HG02571 (cell line): ENCODE data around the gene ZCCHC3.
A peak's percentile ranks its signal among the peaks of the same experiment; 100 is the strongest.
"Not testable (repeated sequence)": the region's sequence is repeated elsewhere in the genome, so short reads cannot be mapped to it uniquely, and the experiment has no call there.

Experiments
- ATAC-seq: cut with Tn5 transposase; IDR thresholded peaks from one replicate; pipeline ENCODE4 v1.9.1; 2021; ENCODE audit warnings: mild to moderate bottlenecking, moderate library complexity; ENCODE audit not compliant: unreplicated experiment

Gene ZCCHC3

DNA sequence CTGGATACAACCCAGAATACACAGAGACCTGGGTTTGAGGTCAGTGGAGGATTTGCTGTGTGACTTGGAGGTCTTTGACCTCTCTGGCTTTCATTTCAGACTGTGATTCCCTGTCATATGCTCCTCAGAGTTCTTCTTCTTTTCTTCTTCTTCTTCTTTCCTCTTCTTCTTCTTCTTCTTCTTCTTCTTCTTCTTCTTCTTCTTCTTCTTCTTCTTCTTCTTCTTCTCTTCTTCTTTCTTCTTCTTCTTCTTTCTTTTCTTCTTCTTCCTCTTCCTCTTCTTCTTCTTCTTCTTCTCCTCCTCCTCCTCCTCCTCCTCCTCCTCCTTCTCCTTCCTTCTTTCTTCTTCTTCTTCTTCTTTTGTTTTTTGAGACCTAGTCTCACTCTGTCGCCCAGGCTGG is 38.7 kb downstream of the ZCCHC3 start:
- ATAC-seq, result not testable (repeated sequence)

DNA sequence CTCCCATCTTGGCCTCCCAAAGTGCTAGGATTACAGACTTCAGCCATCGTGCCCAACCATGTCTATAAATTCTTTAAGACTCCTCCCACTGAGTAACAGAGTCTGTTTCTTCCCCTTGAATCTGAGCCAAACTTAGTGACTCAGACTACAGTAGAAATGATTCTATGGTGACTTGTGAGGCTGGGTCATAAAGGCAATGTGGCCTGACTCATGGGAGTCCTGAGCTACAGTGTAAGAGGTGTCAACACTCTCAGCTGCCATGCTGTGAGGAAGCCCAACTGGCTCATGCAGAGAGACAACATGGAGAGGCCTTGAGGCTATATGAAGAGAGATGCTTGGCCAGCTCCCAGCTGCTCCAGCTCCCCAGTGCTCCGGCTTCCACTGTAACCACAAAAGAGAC is 44.3 kb downstream of the ZCCHC3 start:
- no peak for ATAC-seq

DNA sequence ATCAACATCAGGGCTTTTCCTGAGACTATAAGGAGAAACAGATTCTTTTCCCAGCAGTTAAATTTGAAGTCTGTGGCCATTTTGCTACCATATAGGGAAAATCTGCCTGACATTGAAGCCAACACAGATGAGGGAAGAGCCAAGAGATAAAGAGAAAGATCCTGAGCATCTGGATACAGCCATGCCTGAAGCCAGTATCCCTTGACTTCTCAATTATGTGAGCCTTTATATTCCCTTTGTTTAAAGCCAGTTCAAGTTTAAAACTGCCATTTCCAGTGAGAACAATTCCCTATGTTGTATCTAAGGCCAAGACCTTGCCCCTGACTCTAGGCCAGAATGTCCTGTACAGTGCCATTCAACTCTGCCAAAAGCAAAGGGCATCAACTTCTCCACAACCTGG is 45.7 kb downstream of the ZCCHC3 start:
- ATAC-seq, result no peak

DNA sequence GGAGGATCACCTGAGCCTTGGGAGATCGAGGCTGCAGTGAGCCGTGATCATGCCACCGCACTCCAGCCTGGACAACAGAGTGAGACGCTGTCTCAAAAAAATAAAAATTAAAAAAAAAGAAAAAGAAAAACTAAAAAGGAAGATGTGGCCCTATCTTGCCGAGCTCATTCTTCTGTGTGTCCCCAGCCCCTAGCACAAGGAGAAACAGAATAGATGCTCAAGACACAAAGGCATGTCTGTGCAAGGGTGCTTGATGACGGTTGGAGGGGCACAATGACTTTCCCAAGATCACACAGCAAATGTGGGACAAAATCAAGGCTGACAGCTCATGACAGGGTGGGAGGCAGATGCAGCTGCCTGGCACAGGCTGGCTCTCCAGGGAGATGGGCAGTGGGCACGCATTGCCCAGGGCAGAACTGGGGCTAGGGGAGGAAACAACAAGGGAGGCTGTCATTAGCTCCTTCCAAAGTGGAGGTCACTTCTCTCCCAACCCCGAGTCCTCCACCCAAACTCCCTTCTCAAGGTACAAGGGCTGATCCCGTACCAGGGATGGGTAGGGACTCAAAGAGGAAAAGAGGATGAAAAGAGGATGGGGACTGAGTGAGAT is 48.8 kb downstream of the ZCCHC3 start:
- ATAC-seq, result no peak

DNA sequence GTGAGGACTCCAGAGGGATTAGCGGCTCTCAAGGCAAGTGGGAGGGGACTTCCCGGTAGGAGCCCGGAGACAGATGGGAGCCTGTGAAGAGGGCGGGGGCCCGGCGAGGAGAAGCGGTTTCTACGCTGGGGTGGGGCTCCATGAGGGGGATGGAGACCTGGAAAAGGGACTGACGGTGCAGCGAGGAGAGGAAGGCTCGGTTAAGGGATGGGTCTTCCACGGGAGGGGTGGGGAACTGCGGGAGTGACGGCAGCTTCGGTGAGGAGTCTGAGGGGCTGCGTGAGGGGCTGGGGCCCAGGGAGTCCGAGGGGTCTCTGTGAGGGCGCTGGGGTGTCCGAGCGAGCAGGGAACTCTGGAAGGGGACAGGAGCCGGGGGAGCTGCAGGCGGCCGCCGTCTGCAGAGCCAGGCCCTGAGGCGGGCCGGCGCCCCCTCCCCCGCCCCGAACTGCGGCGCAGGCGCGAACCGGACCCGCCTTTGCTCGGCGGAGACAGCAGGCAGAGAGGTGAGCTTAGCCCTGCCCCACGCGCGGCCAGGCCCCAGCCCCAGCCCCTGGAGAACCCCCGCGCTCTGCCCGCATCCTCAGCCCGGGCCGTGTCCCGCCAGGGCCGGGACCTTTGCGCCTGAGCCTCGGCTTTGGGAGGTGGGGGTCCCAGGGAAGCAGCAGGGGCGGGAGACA is 49.4 kb downstream of the ZCCHC3 start, which contains the start of gene NRSN2:
TSS of gene NRSN2 (plus strand) at position 472 of the 677 bp plus-strand sequence. CDS start 2,533 bp downstream, outside the sequence.
- ATAC-seq, result no peak

DNA sequence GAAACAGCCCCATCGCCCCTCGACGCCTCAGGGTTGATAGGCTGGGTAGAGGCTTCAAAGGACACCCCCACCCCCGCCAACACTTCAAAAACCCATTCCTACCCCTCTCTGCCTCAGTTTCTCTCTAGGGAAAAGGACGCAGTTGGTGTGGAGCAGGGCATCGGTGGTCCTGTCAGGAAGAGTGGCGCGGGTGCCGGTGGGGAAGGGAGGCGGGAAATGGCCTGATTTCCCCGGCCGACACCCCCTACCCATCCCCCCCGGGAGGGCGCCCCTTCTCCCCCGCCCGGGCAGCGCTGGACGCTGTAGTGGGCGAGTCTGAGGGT is 49.9 kb downstream of the ZCCHC3 start:
- ATAC-seq, result no peak

DNA sequence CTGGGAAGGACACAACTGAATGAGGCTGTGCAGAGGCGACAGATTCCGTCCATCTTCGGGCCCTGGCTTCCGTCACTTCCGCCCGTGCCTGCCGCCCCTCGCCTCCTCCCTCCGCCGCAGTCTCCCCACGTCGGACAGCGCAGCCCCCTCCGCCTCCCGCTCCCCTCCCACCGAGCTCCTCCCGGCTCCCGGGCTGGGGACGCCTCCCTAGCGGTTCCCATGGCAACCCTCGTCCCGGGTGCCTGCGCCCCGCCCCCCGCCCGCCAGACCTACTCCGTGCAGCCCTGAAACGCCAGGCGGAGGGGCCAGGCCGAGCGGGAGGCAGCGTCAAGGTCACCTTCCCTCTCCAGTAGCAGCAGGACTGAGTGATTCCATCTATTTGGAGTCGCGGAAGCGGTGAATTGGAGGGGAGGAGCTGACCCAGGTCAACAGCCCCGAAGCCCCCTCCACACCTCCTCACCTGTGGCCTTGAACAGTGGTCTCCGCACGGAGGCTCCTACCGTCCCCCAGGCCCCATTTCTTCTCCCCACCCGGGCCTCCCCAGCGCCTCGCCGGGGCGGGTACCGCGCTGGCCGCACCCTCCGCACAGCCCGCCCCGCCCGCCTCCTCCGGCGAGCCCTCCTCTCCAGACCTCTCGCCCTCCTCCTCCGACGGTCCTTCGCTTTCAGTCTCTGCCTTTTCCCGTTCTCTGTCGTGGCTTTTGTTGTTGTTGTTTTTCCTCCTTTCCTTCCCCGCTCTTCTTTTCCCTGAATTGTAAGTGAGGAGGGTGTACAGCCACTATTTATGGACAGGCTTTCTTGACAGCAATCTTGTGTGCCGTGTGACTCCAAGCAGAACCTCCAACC is 50.5 kb downstream of the ZCCHC3 start:
- peak; percentile 72 for ATAC-seq

DNA sequence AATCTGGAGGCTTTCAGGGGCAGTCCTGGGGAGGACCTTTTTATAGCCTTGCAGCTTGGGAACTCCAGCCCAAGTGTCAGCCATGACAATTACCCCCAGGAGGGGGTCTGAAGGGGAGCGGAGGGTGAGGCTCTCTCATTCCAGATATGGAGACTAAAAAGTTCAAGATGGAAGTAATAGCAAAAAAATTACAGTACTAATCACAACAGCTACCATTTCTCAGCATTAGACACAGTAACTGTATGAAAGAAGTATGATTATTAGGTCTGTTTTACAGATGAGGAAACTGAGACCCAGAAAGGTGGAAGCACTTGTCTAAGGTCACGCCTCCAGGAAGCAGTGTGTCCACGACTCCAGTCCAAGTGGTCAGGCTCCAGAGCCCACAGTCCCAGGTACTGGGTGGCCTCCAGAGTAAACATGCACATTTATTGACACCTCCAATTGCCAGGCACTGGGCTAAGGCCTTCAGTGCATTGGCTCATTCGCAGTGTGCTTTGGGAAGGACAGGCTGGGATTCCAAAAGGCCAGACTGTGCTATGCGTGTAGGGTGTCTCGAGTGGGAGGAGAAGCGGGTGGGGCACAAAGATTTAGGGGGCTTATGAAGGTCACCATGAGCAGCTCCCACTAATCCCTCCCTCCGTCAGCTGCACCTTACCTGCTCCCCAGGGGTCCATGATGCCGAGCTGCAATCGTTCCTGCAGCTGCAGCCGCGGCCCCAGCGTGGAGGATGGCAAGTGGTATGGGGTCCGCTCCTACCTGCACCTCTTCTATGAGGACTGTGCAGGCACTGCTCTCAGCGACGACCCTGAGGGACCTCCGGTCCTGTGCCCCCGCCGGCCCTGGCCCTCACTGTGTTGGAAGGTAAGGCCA is 51.8 kb downstream of the ZCCHC3 start:
- ATAC-seq, result no peak
